Activated CD8-positive, alpha-beta memory T cell treated with anti-CD3 and anti-CD28 coated beads for 24 hours (primary cell): Measurements from ENCODE around the gene KATNIP.

Experiments
- DNase-seq: peaks from one replicate; pipeline ENCODE4 v3.0.0-alpha.2; 2020

The KATNIP gene

DNA sequence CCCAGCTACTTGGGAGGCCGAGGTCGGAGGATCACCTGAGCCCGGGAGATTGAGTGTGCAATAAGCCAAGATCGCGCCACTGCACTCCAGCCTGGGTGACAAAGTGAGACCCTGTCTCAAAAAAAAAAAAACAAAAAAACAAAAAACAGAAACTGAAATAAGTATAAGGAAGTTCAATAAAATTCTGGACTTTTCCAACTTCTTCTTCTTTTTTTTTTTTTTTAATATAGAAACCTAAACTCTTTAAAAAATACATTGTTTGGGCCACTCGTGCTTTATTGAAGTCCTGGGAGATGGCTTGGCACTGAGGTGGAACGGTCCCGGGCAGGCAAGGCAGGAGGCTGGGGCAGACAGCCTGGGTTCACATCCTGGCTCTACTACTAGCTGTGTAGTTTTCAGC, 36.8 kb downstream of the KATNIP start:
- no peak for DNase-seq

DNA sequence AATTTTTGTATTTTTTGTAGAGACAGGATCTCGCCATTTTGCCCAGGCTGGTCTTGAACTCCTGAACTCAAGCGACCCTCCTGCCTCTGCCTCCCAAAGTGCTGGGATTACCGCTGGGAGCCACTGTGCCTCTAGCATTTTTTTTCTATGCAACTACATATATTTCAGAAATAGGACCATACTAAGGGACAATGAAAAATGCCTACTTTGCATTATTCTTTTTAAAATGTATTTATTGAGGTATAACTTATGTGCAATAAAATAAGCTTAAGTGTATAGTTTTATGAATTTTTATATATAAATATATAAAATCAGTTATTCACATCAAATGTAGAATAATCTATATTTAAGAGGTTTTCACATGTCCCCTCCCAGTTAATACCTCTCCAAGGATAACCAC, 38.1 kb downstream of the KATNIP start:
- no peak for DNase-seq

DNA sequence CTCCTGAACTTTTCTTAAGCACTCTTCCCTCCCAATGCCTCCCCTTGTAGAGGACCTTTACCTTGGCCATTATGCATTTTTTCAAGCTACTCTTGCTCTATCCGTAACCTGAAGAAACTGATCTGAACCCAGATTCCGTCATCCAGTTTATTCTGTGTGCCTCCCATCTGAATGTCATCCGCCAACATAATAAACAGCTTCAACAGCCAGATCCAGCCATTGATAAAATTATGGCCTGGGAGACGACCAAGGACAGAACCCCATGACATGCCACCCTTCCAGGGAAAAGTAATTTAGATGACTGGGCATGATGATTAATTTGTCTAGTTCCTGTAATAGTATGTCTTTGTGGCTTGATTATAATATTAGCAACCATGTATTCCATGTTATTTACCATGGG, 41.9 kb downstream of the KATNIP start:
- DNase-seq = no peak

DNA sequence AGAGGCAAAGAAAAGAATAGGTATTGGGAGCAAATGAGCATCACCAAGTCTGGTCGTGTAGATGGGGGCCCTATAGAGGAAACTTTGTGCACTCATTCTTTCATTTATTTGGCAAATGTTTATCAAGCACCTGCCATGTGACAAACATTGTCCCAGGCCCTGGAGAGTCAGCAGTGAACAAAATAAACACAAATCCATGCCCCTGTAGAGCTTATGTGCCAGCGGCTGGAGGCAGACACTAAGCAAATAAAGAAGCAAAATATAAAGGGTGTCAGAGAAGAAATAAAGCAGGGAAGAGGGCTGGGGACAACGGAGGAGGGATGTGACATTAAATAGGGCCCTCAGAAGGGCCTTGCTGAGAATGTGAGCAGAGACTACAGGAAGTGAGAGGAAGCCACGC, 45.5 kb downstream of the KATNIP start:
- no peak for DNase-seq

DNA sequence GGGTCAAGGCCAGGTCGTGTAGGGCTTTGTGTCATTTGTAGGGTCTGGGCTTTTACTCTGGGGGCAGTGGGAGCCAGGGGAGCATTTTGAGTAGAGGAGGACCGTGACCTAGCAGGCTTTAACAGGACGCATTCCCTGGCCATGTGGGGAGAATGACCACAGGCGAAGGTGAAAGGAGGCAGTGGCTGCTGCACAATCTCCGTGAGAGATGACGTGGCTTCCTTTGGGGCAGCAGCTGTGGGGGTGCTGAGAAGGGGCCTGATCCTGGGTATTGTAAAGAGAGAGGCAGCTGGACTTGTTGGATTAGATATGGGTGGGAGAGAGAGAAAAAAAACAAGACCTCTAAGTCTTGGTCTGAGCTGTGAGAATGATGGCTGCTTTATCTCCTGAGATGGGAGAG, 46.0 kb downstream of the KATNIP start:
- DNase-seq = no peak

DNA sequence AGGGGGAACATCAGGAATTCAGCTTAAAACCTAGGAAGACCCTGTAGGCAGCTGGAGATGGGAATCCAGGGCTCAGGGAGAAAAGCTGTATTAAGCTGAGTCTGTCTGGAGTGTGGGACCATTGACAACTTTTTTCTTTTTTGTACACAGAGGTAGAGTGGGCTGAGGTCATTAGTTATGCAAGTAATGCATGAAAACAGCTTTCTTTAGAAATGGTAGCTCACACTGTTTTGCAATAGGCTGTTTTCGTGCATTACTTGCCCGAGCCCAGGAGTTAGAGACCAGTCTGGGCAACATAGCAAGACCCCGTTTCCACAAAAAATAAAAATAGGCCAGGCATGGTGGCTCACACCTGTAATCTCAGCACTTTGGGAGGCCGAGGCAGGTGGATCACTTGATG, 46.5 kb downstream of the KATNIP start:
- no peak for DNase-seq

DNA sequence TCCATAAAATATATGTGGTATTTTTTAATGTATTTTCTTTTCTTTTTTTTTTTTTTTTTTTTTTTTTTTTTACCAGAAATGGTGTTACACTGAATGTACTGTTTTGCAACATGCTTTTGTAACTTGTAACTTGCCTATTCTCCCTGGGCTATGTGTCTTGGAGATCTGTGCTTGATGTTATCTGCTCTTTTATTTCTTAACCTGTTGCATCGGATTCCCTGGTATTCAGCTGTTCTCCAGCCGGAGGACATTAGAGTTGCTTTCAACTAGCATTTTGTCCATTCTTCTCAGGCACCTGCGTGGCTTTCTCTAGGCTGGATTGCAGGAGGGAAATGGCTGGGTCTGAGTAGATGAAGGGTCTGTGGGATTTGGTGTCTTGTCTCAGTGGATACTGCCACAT, 47.4 kb downstream of the KATNIP start:
- DNase-seq = no peak

DNA sequence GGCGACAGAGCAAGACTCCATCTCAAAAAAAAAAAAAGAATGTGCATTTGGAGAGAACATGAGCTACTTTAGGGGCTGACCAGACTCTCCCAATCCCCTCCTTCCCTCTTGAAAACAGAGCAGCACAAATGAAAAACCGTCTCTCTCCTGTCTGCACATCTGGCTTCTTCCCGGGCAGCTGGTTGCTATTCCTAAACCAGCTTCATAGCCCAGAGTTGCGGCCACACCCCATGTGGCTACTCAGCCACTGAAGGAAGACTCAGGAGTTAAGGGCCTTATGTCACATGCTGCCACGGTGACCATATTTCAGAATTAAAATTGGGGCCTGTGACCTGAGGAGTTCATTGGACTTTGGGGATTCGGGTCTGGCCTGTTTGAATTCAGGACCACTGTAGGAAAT, 48.3 kb downstream of the KATNIP start:
- no peak for DNase-seq

DNA sequence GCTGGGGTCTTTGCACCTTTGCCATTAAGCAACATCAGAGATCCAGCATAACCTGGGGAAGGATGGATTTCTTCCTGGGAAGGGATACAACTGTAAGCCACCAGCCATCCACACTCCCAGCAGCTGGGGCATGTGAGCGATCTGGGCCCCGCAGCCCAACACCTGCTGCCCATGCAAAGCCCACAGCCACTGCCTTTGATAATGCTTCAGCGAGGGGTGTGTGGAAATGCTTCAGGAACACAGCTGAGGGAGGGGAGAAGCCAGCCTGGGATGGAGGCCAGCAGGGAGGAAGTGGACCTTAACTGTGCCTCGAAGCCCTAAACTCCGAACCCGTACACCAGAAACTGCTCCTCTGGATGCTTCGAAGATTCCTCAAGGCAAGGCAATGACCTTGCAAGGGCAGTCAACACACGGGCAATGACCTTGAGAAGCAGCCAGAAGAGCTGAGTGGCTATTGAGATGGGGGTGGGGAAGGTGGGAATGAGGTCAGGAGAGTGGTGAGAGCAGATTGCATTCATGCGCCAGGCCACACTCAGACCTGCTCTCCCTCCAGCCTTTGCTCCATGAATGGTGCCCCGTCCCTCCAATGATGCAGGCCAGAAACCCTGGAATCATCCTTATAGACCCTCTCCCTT, 49.1 kb downstream of the KATNIP start:
- DNase-seq = no peak

DNA sequence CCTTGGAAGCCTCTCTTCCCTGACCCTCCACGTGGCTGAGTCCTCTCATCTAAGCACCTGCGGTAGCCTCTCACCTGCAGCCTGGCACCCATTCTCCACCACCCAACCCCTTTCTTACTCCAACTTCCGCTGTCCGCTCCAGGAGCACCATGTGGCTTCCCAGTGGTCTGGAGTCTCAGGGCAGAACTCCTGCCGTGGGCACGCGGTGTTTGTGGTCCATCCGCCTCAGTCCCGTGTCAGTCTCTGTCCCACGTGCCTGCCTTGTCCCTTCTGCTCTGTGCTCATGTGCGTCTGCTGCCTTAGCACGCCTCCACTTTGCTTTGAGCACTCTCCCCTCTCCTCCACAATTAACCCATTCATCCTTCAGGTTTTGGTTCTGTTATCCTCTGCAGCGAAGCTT, 49.7 kb downstream of the KATNIP start:
- no peak for DNase-seq
